Activated CD8-positive, alpha-beta memory T cell treated with anti-CD3 and anti-CD28 coated beads for 4 hours (primary cell): ENCODE data around the gene CCSER1.
"Not testable (repeated sequence)": the region's sequence is repeated elsewhere in the genome, so short reads cannot be mapped to it uniquely, and the experiment has no call there.

Experiments
- DNase-seq, 2 donors: peaks; one replicate each; pipeline ENCODE4 v3.0.0-alpha.2; 2020; ENCODE audit warnings: low read depth in 2 of 2

CCSER1 gene

DNA sequence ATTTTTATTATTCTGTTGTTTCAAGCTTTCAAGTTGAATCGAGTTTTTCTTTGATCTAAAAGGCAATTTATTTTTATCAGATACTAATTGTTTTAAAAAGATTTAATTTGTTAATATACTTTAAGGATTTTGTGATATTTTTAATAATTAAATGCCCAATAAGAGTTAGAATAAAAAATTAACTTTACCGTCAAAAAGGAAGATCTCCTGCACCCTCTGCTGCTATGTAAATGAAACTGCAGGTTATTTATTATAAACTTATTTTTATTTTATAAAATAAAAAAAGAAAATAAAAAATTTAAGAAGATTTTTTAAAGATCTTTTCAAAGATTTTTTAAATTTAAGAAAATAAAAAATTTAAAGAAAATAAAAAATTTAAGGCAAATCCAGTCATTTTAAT, 166.1 kb downstream of the CCSER1 start:
- no peak for DNase-seq

DNA sequence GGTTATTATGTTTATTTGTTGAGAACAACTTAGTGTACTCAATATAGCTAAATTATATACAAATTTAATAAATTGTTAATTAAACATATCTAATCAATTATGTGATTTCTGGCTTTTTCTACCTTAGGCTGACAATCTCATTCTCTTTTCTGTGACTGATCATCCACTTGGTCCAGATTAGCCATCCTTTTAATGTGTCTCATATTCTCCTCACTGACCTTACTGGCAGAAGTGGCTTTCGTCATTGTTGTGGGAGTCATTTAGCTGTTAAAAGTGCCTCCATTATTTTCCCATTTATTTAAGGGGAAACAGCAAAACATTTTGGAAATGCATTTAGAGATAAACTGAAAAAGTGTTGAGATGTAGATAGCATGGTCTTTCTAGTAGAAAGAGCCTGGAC, 172.2 kb downstream of the CCSER1 start:
- DNase-seq, result no peak

- no peak for DNase-seq
Measured at GRCh38 chr4:90306810-90307209, 179.6 kb downstream of the CCSER1 start.

- DNase-seq, result not testable (repeated sequence)
Measured at GRCh38 chr4:90317140-90317539, 189.9 kb downstream of the CCSER1 start.

DNA sequence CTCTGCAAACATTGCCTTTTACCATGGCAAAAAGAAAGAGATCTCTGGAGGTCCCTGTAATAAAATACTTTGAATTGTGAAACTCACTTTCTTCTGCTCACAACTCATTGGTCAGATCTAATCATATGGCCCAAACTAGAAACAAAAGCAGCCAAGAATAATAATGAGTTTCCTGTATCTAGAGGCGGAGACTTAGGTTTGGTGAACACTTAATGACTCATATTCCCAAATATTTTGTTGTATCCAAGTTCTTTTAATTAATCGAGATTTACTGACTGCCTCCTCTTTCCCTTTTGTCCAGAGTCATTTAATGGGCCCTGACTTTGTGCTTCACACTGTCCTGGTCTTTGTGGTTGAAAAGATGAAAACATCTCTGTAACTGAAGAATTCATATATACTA, 190.6 kb downstream of the CCSER1 start:
- no peak for DNase-seq

GRCh38 chr4:90318193-90318592, 191.0 kb downstream of the CCSER1 start:
- no peak for DNase-seq

DNA sequence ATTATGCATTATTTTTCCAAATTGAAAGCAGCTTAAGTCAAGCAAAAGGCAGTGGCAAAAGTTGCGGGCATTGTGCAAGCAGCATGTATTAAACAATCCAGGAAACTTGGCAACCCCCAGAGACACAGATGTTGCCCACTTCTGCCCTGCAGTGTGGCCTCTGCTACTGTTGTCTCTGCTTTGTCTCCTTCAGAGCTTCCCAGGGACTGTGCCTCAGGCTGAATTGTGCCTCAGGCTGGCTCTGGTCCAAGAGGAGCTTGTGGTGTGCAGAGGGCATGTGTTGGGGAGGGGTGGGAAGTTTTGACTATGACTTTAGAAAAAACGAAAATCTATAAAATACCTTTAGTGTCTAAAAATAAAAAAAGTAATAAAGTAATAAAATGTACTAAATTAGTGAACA, 201.4 kb downstream of the CCSER1 start:
- no peak for DNase-seq

DNA sequence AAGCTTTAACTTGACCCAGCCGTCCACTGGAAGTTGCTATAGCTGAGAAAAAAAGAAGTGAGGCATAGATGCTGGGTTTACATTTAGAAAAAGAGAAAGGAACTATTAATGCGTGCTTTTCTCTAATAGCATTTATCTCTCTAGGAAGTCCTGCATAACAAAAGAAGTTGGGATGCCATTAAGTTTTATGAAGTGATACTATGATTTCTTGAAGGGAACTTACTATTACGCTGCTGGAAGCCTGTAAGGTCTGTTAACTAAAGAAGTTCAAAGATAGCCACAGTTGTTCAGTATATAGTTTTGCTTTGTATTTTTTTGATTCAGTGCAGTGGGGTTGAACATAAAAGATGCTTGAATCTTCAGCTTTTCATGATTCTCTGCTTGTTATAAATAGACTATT, 203.4 kb downstream of the CCSER1 start:
- no peak for DNase-seq

- no peak for DNase-seq
Measured at GRCh38 chr4:90345549-90346215, 218.5 kb downstream of the CCSER1 start.

- no peak for DNase-seq
Measured at GRCh38 chr4:90349636-90350035, 222.4 kb downstream of the CCSER1 start.

- no peak for DNase-seq
Measured at GRCh38 chr4:90357117-90357710, 230.0 kb downstream of the CCSER1 start.

- DNase-seq, result no peak
Measured at GRCh38 chr4:90375081-90375480, 247.9 kb downstream of the CCSER1 start.

GRCh38 chr4:90393215-90393614, 266.0 kb downstream of the CCSER1 start:
- no peak for DNase-seq

DNA sequence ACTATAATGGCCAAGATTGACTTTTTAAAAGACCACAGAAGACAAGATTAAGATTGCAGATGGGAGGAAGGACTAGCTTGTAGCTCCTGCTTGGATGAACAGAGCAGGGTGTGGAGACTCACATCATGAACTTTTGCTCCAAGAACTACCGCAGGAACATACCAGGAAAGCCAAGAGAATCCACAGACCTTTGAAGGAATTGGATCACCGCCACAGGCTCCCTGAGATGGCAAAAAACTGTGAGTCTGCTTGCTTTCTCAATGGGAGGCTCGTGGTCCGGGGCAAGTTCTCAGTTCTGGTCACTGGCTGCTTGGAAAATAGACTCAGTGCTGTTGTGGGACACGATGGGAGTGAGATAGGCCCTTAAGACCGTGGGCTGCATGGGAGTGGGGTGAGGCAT, 276.6 kb downstream of the CCSER1 start:
- no peak for DNase-seq

DNA sequence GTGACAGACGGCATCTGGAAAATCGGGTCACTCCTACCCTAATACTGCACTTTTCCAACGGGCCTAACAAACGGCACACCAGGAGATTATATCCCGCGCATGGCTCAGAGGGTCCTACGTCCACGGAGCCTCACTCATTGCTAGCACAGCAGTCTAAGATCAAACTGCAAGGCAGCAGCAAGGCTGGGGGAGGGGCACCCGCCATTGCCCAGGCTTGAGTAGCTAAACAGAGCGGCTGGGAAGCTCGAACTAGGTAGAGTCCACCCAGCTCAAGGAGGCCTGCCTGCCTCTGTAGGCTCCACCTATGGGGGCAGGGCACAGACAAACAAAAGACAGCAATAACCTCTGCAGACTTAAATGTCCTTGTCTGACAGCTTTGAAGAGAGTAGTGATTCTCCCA, 280.7 kb downstream of the CCSER1 start:
- DNase-seq, result not testable (repeated sequence)

DNA sequence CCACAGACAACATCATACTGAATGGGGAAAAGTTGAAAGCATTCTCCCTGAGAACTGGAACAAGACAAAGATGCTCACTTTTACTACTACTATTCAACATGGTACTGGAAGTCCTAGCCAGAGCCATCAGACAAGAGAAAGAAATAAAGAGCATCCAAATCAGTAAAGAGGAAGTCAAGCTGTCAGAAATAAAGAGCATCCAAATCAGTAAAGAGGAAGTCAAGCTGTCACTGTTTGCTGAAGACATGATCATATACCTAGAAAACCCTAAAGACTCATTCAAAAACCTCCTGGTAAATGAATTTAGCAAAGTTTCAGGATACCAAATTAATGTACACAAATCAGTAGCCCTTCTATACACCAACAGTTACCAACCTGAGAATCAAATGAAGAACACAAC, 285.6 kb downstream of the CCSER1 start:
- not testable (repeated sequence) for DNase-seq

- DNase-seq, result no peak
Measured at GRCh38 chr4:90415116-90415515, 287.9 kb downstream of the CCSER1 start.

- no peak for DNase-seq
Measured at GRCh38 chr4:90419124-90419711, 292.0 kb downstream of the CCSER1 start.

DNA sequence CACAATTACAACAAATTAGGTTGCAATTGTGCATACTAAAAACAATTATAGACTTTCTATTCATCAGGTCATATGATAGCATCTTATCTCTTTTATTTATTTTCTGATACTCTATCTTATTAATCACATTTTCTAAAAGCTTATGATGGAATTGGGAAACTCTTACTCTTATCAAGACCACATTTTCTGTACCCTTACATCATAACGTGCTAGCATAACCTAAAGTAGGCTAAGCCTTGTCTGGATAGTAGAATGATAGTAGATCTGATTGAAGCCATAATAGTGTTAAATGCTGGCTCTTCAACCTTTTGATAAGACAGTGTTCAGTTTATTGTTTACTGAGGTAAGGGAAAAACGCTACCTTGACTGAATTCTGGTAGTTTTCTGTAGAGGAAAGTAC, 294.0 kb downstream of the CCSER1 start:
- no peak for DNase-seq

GRCh38 chr4:90425893-90426292, 298.7 kb downstream of the CCSER1 start:
- DNase-seq, result no peak

GRCh38 chr4:90438522-90438921, 311.3 kb downstream of the CCSER1 start:
- DNase-seq, result no peak

GRCh38 chr4:90441770-90442169, 314.6 kb downstream of the CCSER1 start:
- DNase-seq, result no peak

GRCh38 chr4:90442619-90443018, 315.4 kb downstream of the CCSER1 start:
- no peak for DNase-seq
